H54 (cell line): Measurements from ENCODE around the gene MICU2.

Source experiments
- DNase-seq: peaks from one replicate; pipeline ENCODE4 v3.0.0; 2011; ENCODE audit warnings: low spot score, mixed read lengths; ENCODE audit not compliant: insufficient read length
- FAIRE-seq: peaks from 3 replicates; lab custom pipeline; 2011; peaks lifted over from hg19 to GRCh38; lab: Jason Lieb, UNC
- POLR2A ChIP-seq: IDR thresholded peaks from 2 replicates; pipeline ENCODE4 v1.6.1; 2011; ENCODE audit warnings: low read depth, mild to moderate bottlenecking, low read length

The MICU2 gene

GRCh38 chr13:21528616-21529015, 75.4 kb downstream of the MICU2 start:
- TF ChIP-seq POLR2A: no peak
- FAIRE-seq (no peak), DNase-seq (no peak)

GRCh38 chr13:21526707-21527540, 77.0 kb downstream of the MICU2 start:
- no peak for FAIRE-seq
- DNase-seq: no peak
- TF ChIP-seq POLR2A: no peak

GRCh38 chr13:21522847-21523246, 81.1 kb downstream of the MICU2 start:
- FAIRE-seq (no peak), DNase-seq (no peak)
- no peak for TF ChIP-seq POLR2A

GRCh38 chr13:21522130-21522529, 81.8 kb downstream of the MICU2 start:
- TF ChIP-seq POLR2A: no peak
- FAIRE-seq (no peak), DNase-seq (no peak)

- TF ChIP-seq POLR2A: no peak
- DNase-seq (no peak), FAIRE-seq (no peak)
These were observed 85.3 kb downstream of the MICU2 start for GRCh38 chr13:21518617-21519144.

GRCh38 chr13:21517576-21517975, 86.4 kb downstream of the MICU2 start:
- DNase-seq: no peak
- no peak for TF ChIP-seq POLR2A
- no peak for FAIRE-seq

- TF ChIP-seq POLR2A: no peak
- no peak for DNase-seq
- no peak for FAIRE-seq
These were observed 87.2 kb downstream of the MICU2 start for GRCh38 chr13:21516805-21517204.

- FAIRE-seq: no peak
- DNase-seq: no peak
- TF ChIP-seq POLR2A: no peak
These were observed 92.1 kb downstream of the MICU2 start for GRCh38 chr13:21511849-21512248.

- TF ChIP-seq POLR2A: no peak
- DNase-seq (no peak), FAIRE-seq (no peak)
These were observed 99.6 kb downstream of the MICU2 start for GRCh38 chr13:21504379-21504778.

GRCh38 chr13:21501686-21502085, 102.3 kb downstream of the MICU2 start:
- FAIRE-seq (no peak), DNase-seq (no peak)
- no peak for TF ChIP-seq POLR2A

GRCh38 chr13:21486322-21486721, 117.6 kb downstream of the MICU2 start:
- no peak for DNase-seq
- no peak for FAIRE-seq
- no peak for TF ChIP-seq POLR2A

GRCh38 chr13:21483748-21484147, 120.2 kb downstream of the MICU2 start:
- no peak for FAIRE-seq
- no peak for TF ChIP-seq POLR2A
- no peak for DNase-seq

GRCh38 chr13:21481359-21481758, 122.6 kb downstream of the MICU2 start:
- TF ChIP-seq POLR2A: no peak
- no peak for DNase-seq
- no peak for FAIRE-seq

- DNase-seq: no peak
- FAIRE-seq: peak; percentile 36
- no peak for TF ChIP-seq POLR2A
These were observed 124.8 kb downstream of the MICU2 start for GRCh38 chr13:21478881-21479808.

GRCh38 chr13:21476893-21477472, 127.0 kb downstream of the MICU2 start:
- no peak for TF ChIP-seq POLR2A
- DNase-seq (peak; percentile 44), FAIRE-seq (no peak)
